CD4-positive, alpha-beta T cell treated with Interleukin-10 for 1 hour (primary cell): ENCODE data around the gene DTL.

Experiments
- DNase-seq: peaks from one replicate; pipeline ENCODE4 v3.0.0-alpha.2; 2020

The DTL gene

GRCh38 chr1:212091438-212092121, 56.0 kb downstream of the DTL start:
- DNase-seq: no peak

GRCh38 chr1:212097360-212097759, 61.8 kb downstream of the DTL start:
- no peak for DNase-seq

GRCh38 chr1:212098310-212098709, 62.8 kb downstream of the DTL start:
- no peak for DNase-seq

GRCh38 chr1:212098771-212099170, 63.2 kb downstream of the DTL start:
- no peak for DNase-seq

- no peak for DNase-seq
Measured at GRCh38 chr1:212101251-212101650, 65.7 kb downstream of the DTL start.

GRCh38 chr1:212101735-212102134, 66.2 kb downstream of the DTL start:
- no peak for DNase-seq

GRCh38 chr1:212104586-212105325, 69.2 kb downstream of the DTL start:
- DNase-seq: no peak

GRCh38 chr1:212106286-212106792, 70.8 kb downstream of the DTL start:
- DNase-seq: no peak

- DNase-seq: no peak
Measured at GRCh38 chr1:212107481-212107880, 71.9 kb downstream of the DTL start.

GRCh38 chr1:212108187-212108586, 72.6 kb downstream of the DTL start:
- DNase-seq: no peak

GRCh38 chr1:212108981-212109380, 73.4 kb downstream of the DTL start:
- no peak for DNase-seq

GRCh38 chr1:212109728-212110127, 74.2 kb downstream of the DTL start:
- no peak for DNase-seq

- no peak for DNase-seq
Measured at GRCh38 chr1:212110617-212111016, 75.1 kb downstream of the DTL start.

- DNase-seq: no peak
Measured at GRCh38 chr1:212111536-212111935, 76.0 kb downstream of the DTL start.

- no peak for DNase-seq
Measured at GRCh38 chr1:212113706-212114105, 78.2 kb downstream of the DTL start.

- no peak for DNase-seq
Measured at GRCh38 chr1:212118167-212118871, 82.8 kb downstream of the DTL start.

GRCh38 chr1:212118872-212119260, 83.3 kb downstream of the DTL start:
- no peak for DNase-seq

- no peak for DNase-seq
Measured at GRCh38 chr1:212119397-212119837, 83.9 kb downstream of the DTL start.

GRCh38 chr1:212119863-212120262, 84.3 kb downstream of the DTL start:
- DNase-seq: no peak

GRCh38 chr1:212121779-212122178, 86.2 kb downstream of the DTL start:
- DNase-seq: no peak

GRCh38 chr1:212124690-212125582, 89.4 kb downstream of the DTL start:
- DNase-seq: no peak

- DNase-seq: no peak
Measured at GRCh38 chr1:212125654-212126053, 90.1 kb downstream of the DTL start.

GRCh38 chr1:212127221-212127620, 91.7 kb downstream of the DTL start:
- DNase-seq: no peak
